Measurements from ENCODE around the gene CEP112.
A peak's percentile ranks its signal among the peaks of the same experiment; 100 is the strongest.

Gene CEP112

GRCh38 chr17:66228887-66229782, 37.2 kb upstream of the CEP112 start, which contains the start of gene APOH:
APOH (minus strand) TSS chr17:66229415; CDS start chr17:66229379, 36 bp downstream.
- H3K27me3 ChIP-seq (ENCODE audit: control insufficient read depth in 1 of 2, insufficient read depth in 2 of 2, low read length in 2 of 2) = peaks cover 0 to 3% of the 10 kb centered on the region in 2 donors
- H3K36me3 ChIP-seq (ENCODE audit: control insufficient read depth in 1 of 2, insufficient read depth in 2 of 2, low read length in 2 of 2) = no peaks in the 10 kb centered on the region
- H3K27ac ChIP-seq (ENCODE audit: low read depth, low read length) = no peak within 1 kb of the TSS
- no peak within 1 kb of the TSS for H3K9ac ChIP-seq (ENCODE audit: low read depth in 1 of 2, low read length in 2 of 2)
- H3K9me3 ChIP-seq (ENCODE audit: control insufficient read depth in 1 of 2, low read length in 2 of 2) = no peaks in the 10 kb centered on the region
- peaks cover 0 to 5% of the 10 kb centered on the region in 2 donors for H3K4me1 ChIP-seq (ENCODE audit: control insufficient read depth in 1 of 2, insufficient read depth in 2 of 2, low read length in 2 of 2)
- peak within 1 kb of the TSS in 1 of 2 donors; percentile 3 for H3K4me3 ChIP-seq (ENCODE audit: low read depth in 1 of 2, low read length in 2 of 2)

DNA sequence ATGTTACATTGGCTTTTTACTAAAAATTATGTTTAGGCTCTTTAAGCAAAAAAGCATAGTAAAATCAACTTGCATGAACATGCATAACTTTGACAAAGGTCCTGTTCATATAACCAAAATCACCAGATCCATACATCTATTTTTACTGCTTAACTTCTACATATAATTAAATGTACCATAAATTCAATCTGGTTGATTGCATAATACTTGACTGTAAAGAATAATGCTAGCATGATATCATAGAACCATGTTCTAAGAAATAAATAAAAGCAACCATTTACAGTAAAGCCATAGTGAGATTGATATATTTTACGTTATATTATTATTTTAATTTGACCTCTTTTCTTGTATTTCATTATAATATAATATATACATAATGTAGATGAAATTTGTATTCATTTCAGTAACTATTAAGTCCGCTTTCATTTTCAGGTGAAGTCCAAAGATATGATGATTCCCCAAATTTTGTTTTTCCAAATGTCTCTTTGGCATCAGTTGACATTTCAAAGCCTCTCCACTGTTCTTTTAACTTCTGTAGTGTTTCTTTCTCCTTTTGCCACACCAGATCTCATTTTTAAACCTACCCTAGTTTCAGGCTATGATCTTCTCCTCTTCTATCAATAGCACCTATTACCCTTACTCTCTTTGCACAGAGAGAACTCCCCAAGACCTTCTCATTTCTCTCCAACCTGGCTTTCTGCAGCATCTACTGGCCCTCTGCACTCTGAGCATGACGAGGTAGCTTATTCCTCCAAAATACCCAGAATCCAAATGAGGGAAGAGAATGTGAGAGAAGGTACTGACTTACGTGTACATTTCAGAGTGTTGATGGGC, 35.5 kb upstream of the CEP112 start:
- no peak overlapping the region for H3K9ac ChIP-seq (ENCODE audit: low read depth in 1 of 2, low read length in 2 of 2)
- peaks cover 0 to 3% of the 10 kb centered on the region in 2 donors for H3K27me3 ChIP-seq (ENCODE audit: control insufficient read depth in 1 of 2, insufficient read depth in 2 of 2, low read length in 2 of 2)
- H3K4me1 ChIP-seq (ENCODE audit: control insufficient read depth in 1 of 2, insufficient read depth in 2 of 2, low read length in 2 of 2) = peaks cover 0 to 5% of the 10 kb centered on the region in 2 donors
- H3K36me3 ChIP-seq (ENCODE audit: control insufficient read depth in 1 of 2, insufficient read depth in 2 of 2, low read length in 2 of 2) = no peaks in the 10 kb centered on the region
- no peak overlapping the region for H3K27ac ChIP-seq (ENCODE audit: low read depth, low read length)
- H3K9me3 ChIP-seq (ENCODE audit: control insufficient read depth in 1 of 2, low read length in 2 of 2) = no peaks in the 10 kb centered on the region
- no peak overlapping the region for H3K4me3 ChIP-seq (ENCODE audit: low read depth in 1 of 2, low read length in 2 of 2)

DNA sequence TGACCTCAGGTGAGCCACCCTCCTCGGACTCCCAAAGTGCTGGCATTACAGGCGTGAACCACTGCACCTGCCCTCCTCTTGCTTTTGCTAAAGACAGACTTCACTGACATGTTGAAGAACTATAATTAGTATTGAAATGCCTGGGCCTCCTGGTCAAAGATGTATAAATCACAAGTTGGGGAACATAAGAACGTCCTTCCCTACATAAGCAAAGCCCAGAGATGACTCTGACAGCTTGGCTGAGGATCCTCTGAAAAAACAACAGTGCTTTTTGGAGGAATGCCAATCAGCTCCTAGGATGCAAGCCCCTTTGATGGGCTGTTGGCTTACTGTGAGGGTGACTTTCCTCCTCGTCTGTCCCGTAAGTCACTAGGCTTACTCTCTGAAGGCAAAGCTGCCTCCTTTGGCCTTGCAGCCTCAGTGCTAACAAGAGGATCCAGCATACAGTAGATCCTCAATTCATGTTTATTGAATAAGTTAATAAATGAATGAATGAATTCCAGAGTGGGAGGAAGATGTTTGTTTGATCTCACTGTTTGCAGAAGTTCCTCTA, 30.9 kb upstream of the CEP112 start:
- peaks cover 0 to 3% of the 10 kb centered on the region in 2 donors for H3K27me3 ChIP-seq (ENCODE audit: control insufficient read depth in 1 of 2, insufficient read depth in 2 of 2, low read length in 2 of 2)

GRCh38 chr17:66221755-66222530, 30.0 kb upstream of the CEP112 start:
- no peaks in the 10 kb centered on the region for H3K4me1 ChIP-seq (ENCODE audit: control insufficient read depth in 1 of 2, insufficient read depth in 2 of 2, low read length in 2 of 2)
- peaks cover 0 to 3% of the 10 kb centered on the region in 2 donors for H3K27me3 ChIP-seq (ENCODE audit: control insufficient read depth in 1 of 2, insufficient read depth in 2 of 2, low read length in 2 of 2)
- no peak overlapping the region for H3K27ac ChIP-seq (ENCODE audit: low read depth, low read length)
- no peak overlapping the region for H3K9ac ChIP-seq (ENCODE audit: low read depth in 1 of 2, low read length in 2 of 2)
- no peaks in the 10 kb centered on the region for H3K9me3 ChIP-seq (ENCODE audit: control insufficient read depth in 1 of 2, low read length in 2 of 2)
- no peaks in the 10 kb centered on the region for H3K36me3 ChIP-seq (ENCODE audit: control insufficient read depth in 1 of 2, insufficient read depth in 2 of 2, low read length in 2 of 2)
- no peak overlapping the region for H3K4me3 ChIP-seq (ENCODE audit: low read depth in 1 of 2, low read length in 2 of 2)

More for the DNA sequence above, 30.9 kb upstream of the CEP112 start:
- H3K27ac ChIP-seq (ENCODE audit: low read depth, low read length) = no peak overlapping the region
- H3K36me3 ChIP-seq (ENCODE audit: control insufficient read depth in 1 of 2, insufficient read depth in 2 of 2, low read length in 2 of 2) = no peaks in the 10 kb centered on the region
- H3K9ac ChIP-seq (ENCODE audit: low read depth in 1 of 2, low read length in 2 of 2) = no peak overlapping the region
- H3K9me3 ChIP-seq (ENCODE audit: control insufficient read depth in 1 of 2, low read length in 2 of 2) = no peaks in the 10 kb centered on the region
- H3K4me3 ChIP-seq (ENCODE audit: low read depth in 1 of 2, low read length in 2 of 2) = no peak overlapping the region
- no peaks in the 10 kb centered on the region for H3K4me1 ChIP-seq (ENCODE audit: control insufficient read depth in 1 of 2, insufficient read depth in 2 of 2, low read length in 2 of 2)

- peaks cover 0 to 3% of the 10 kb centered on the region in 2 donors for H3K27me3 ChIP-seq (ENCODE audit: control insufficient read depth in 1 of 2, insufficient read depth in 2 of 2, low read length in 2 of 2)
- H3K9me3 ChIP-seq (ENCODE audit: control insufficient read depth in 1 of 2, low read length in 2 of 2) = no peaks in the 10 kb centered on the region
- no peaks in the 10 kb centered on the region for H3K4me1 ChIP-seq (ENCODE audit: control insufficient read depth in 1 of 2, insufficient read depth in 2 of 2, low read length in 2 of 2)
- H3K4me3 ChIP-seq (ENCODE audit: low read depth in 1 of 2, low read length in 2 of 2) = no peak overlapping the region
- no peak overlapping the region for H3K27ac ChIP-seq (ENCODE audit: low read depth, low read length)
- no peak overlapping the region for H3K9ac ChIP-seq (ENCODE audit: low read depth in 1 of 2, low read length in 2 of 2)
- H3K36me3 ChIP-seq (ENCODE audit: control insufficient read depth in 1 of 2, insufficient read depth in 2 of 2, low read length in 2 of 2) = no peaks in the 10 kb centered on the region
Observed at GRCh38 chr17:66221343-66221742, 29.4 kb upstream of the CEP112 start.

- Histone ChIP-seq H3K27me3 (ENCODE audit: control insufficient read depth in 1 of 2, insufficient read depth in 2 of 2, low read length in 2 of 2) (peaks cover 0 to 3% of the 10 kb centered on the region in 2 donors), H3K4me1 (ENCODE audit: control insufficient read depth in 1 of 2, insufficient read depth in 2 of 2, low read length in 2 of 2) (no peaks in the 10 kb centered on the region), H3K9me3 (ENCODE audit: control insufficient read depth in 1 of 2, low read length in 2 of 2) (no peaks in the 10 kb centered on the region), H3K36me3 (ENCODE audit: control insufficient read depth in 1 of 2, insufficient read depth in 2 of 2, low read length in 2 of 2) (no peaks in the 10 kb centered on the region), H3K9ac (ENCODE audit: low read depth in 1 of 2, low read length in 2 of 2) (no peak overlapping the region), H3K27ac (ENCODE audit: low read depth, low read length) (no peak overlapping the region), H3K4me3 (ENCODE audit: low read depth in 1 of 2, low read length in 2 of 2) (no peak overlapping the region)
Observed at GRCh38 chr17:66220079-66220835, 28.3 kb upstream of the CEP112 start.

GRCh38 chr17:66215529-66215911, 23.6 kb upstream of the CEP112 start:
- H3K9me3 ChIP-seq (ENCODE audit: control insufficient read depth in 1 of 2, low read length in 2 of 2) = no peaks in the 10 kb centered on the region
- no peak overlapping the region for H3K4me3 ChIP-seq (ENCODE audit: low read depth in 1 of 2, low read length in 2 of 2)
- no peaks in the 10 kb centered on the region for H3K27me3 ChIP-seq (ENCODE audit: control insufficient read depth in 1 of 2, insufficient read depth in 2 of 2, low read length in 2 of 2)
- no peaks in the 10 kb centered on the region for H3K4me1 ChIP-seq (ENCODE audit: control insufficient read depth in 1 of 2, insufficient read depth in 2 of 2, low read length in 2 of 2)
- H3K27ac ChIP-seq (ENCODE audit: low read depth, low read length) = no peak overlapping the region
- H3K36me3 ChIP-seq (ENCODE audit: control insufficient read depth in 1 of 2, insufficient read depth in 2 of 2, low read length in 2 of 2) = no peaks in the 10 kb centered on the region
- H3K9ac ChIP-seq (ENCODE audit: low read depth in 1 of 2, low read length in 2 of 2) = no peak overlapping the region

DNA sequence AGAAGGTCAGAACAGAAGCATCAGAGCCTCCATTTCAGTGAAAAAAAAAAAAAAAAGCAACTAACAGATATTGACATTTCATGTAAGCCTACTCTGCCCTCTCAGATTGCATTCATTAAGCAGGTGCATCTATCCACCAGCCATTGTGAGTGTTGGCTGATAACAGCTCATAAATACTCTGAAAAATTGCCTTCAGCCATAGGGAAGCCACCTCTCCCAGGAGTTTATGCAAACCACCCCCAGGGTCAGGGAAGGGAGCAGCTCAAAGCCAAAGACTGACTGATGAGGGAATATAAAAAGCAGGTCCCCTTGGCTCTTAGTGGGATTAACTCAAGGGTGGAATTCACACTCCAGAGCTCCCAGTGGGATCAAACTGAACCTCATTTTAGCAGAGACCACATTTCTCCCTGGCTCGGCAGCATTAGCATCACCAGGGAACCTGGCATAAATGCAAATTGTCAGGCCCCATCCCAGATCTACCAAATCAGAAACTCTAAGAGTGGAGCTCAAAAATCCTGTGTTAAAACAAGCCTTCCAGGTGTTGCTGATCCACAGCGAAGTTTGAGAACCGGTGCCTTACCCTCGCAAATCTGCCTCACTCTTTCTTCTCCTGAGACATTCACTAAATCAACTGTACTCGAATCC, 23.1 kb upstream of the CEP112 start:
- no peaks in the 10 kb centered on the region for H3K36me3 ChIP-seq (ENCODE audit: control insufficient read depth in 1 of 2, insufficient read depth in 2 of 2, low read length in 2 of 2)
- no peak overlapping the region for H3K4me3 ChIP-seq (ENCODE audit: low read depth in 1 of 2, low read length in 2 of 2)
- H3K9me3 ChIP-seq (ENCODE audit: control insufficient read depth in 1 of 2, low read length in 2 of 2) = no peaks in the 10 kb centered on the region
- H3K9ac ChIP-seq (ENCODE audit: low read depth in 1 of 2, low read length in 2 of 2) = no peak overlapping the region
- no peak overlapping the region for H3K27ac ChIP-seq (ENCODE audit: low read depth, low read length)
- H3K27me3 ChIP-seq (ENCODE audit: control insufficient read depth in 1 of 2, insufficient read depth in 2 of 2, low read length in 2 of 2) = no peaks in the 10 kb centered on the region
- no peaks in the 10 kb centered on the region for H3K4me1 ChIP-seq (ENCODE audit: control insufficient read depth in 1 of 2, insufficient read depth in 2 of 2, low read length in 2 of 2)

All from duodenal mucosa (tissue), 2 donors.